Neural cell (in vitro differentiated cells): ENCODE data around the gene CACNA1C. TPM values are rescaled to one million over a fixed set of nuclear protein-coding genes. Genes with fewer than 3 reads are reported as not detected.

Source experiments
- H2AFZ ChIP-seq: fragments of 200-600, 300-800 bp; sonication (generic), shearing (Covaris generic); 2 replicates; pipeline ENCODE4 v1.6.0; 2014; ENCODE audit warnings: low read depth, mild to moderate bottlenecking, antibody characterized with exemption, low read length, moderate library complexity
- H3F3A ChIP-seq: fragments of 200-600 bp; shearing (Covaris generic); 2 replicates; pipeline ENCODE4 v1.6.1; 2016; ENCODE audit warnings: mild to moderate bottlenecking, moderate library complexity, mixed read lengths, antibody characterized with exemption, low read length; ENCODE audit not compliant: insufficient read depth, poor library complexity, severe bottlenecking
- H3K27ac ChIP-seq: fragments of 200-600, 300-800 bp; sonication (generic), shearing (Covaris generic); 2 replicates; pipeline ENCODE4 v1.5.1; 2014; ENCODE audit warnings: mild to moderate bottlenecking, low read length, moderate library complexity
- H3K27me3 ChIP-seq: fragments of 300-800, 200-600 bp; sonication (generic), shearing (Covaris generic); 2 replicates; pipeline ENCODE4 v1.6.0; 2014; ENCODE audit warnings: mild to moderate bottlenecking, low read depth, low read length, moderate library complexity; ENCODE audit not compliant: insufficient read depth
- H3K36me3 ChIP-seq: fragments of 300-800, 200-600 bp; sonication (generic), shearing (Covaris generic); 2 replicates; pipeline ENCODE4 v1.5.1; 2014; ENCODE audit warnings: mild to moderate bottlenecking, antibody characterized with exemption, low read length, moderate library complexity; ENCODE audit not compliant: insufficient read depth
- H3K4me2 ChIP-seq: fragments of 300-800, 200-600 bp; sonication (generic), shearing (Covaris generic); 2 replicates; pipeline ENCODE4 v1.6.0; 2014; ENCODE audit warnings: mild to moderate bottlenecking, low read length
- H3K4me3 ChIP-seq: fragments of 300-800, 200-600 bp; sonication (generic), shearing (Covaris generic); 2 replicates; pipeline ENCODE4 v1.5.1; 2014; ENCODE audit warnings: mild to moderate bottlenecking, low read length, moderate library complexity
- H3K79me2 ChIP-seq: fragments of 200-600 bp; shearing (Covaris generic); replicated peaks from 2 replicates; pipeline ENCODE4 v1.6.0; 2014; ENCODE audit warnings: mild to moderate bottlenecking, low read length, moderate library complexity; ENCODE audit not compliant: insufficient read depth
- H3K9ac ChIP-seq: fragments of 300-800, 200-600 bp; sonication (generic), shearing (Covaris generic); 2 replicates; pipeline ENCODE4 v1.6.1; 2016; ENCODE audit warnings: mild to moderate bottlenecking, low read length, mixed read lengths
- H3K9me2 ChIP-seq: fragments of 200-600 bp; shearing (Covaris generic); 2 replicates; pipeline ENCODE4 v1.6.1; 2016; ENCODE audit warnings: mild to moderate bottlenecking, low read length, mixed read lengths; ENCODE audit not compliant: insufficient read depth
- H3K9me3 ChIP-seq: fragments of 200-600, 300-800 bp; sonication (generic), shearing (Covaris generic); 2 replicates; pipeline ENCODE4 v1.6.1; 2016; ENCODE audit warnings: mild to moderate bottlenecking, mixed run types, low read length, moderate library complexity, mixed read lengths
- H4K20me1 ChIP-seq: fragments of 200-600 bp; shearing (Covaris generic); 2 replicates; pipeline ENCODE4 v1.6.1; 2016; ENCODE audit warnings: mild to moderate bottlenecking, mixed run types; ENCODE audit not compliant: insufficient read depth
- CTCF ChIP-seq: fragments of 450-650 bp; IDR thresholded peaks from 2 replicates; pipeline ENCODE4 v1.5.1; 2014; ENCODE audit warnings: antibody characterized with exemption, mild to moderate bottlenecking, moderate library complexity; ENCODE audit not compliant: poor library complexity, severe bottlenecking
- EP300 ChIP-seq: fragments of 450-650 bp; conservative IDR thresholded peaks from 2 replicates; pipeline ENCODE4 v1.6.1; 2014; ENCODE audit warnings: antibody characterized with exemption, mild to moderate bottlenecking, moderate library complexity; ENCODE audit not compliant: poor library complexity, severe bottlenecking
- EZH2 ChIP-seq: fragments of 200-600, 300-800 bp; shearing (Covaris generic), sonication (generic); IDR thresholded peaks from 2 replicates; pipeline ENCODE4 v1.6.1; 2014; ENCODE audit warnings: antibody characterized with exemption, low read length, borderline replicate concordance, mild to moderate bottlenecking; ENCODE audit not compliant: insufficient read depth, poor library complexity, severe bottlenecking
- MXI1 ChIP-seq: fragments of 450-650 bp; conservative IDR thresholded peaks from 2 replicates; pipeline ENCODE4 v1.6.1; 2014; ENCODE audit warnings: antibody characterized with exemption, mild to moderate bottlenecking; ENCODE audit not compliant: poor library complexity, severe bottlenecking
- POLR2AphosphoS5 ChIP-seq: IDR thresholded peaks from 2 replicates; pipeline ENCODE4 v1.6.1; 2012
- RAD21 ChIP-seq: fragments of 450-650 bp; conservative IDR thresholded peaks from 2 replicates; pipeline ENCODE4 v1.6.1; 2014; ENCODE audit warnings: antibody characterized with exemption, mild to moderate bottlenecking, moderate library complexity
- REST ChIP-seq: IDR thresholded peaks from 2 replicates; pipeline ENCODE4 v1.6.1; 2012; ENCODE audit warnings: borderline replicate concordance
- SMC3 ChIP-seq: fragments of 450-650 bp; conservative IDR thresholded peaks from 2 replicates; pipeline ENCODE4 v1.6.1; 2014; ENCODE audit warnings: antibody characterized with exemption, mild to moderate bottlenecking, moderate library complexity; ENCODE audit not compliant: poor library complexity
- TAF1 ChIP-seq: IDR thresholded peaks from 2 replicates; pipeline ENCODE4 v1.6.1; 2012; ENCODE audit warnings: low read depth
- polyA plus RNA-seq: library from polyadenylated mRNA; depleted of rRNA; stranded (reverse); fragments of >200 nt; gene quantifications from 2 replicates; pipeline ENCODE4 v1.2.3, GENCODE V29; 2014

Gene CACNA1C
- polyA plus RNA-seq, 1 donor from 2014 or later: 9.7 TPM

GRCh38 chr12:2463719-2464118, 410.9 kb downstream of the CACNA1C start:
- no peak overlapping the region for H3K4me3 ChIP-seq
- TF ChIP-seq EZH2 (no peak), MXI1 (no peak), POLR2AphosphoS5 (no peak), RAD21 (no peak), TAF1 (no peak), CTCF (no peak), SMC3 (no peak), EP300 (no peak), REST (no peak)
- H3K4me2 ChIP-seq: no peak overlapping the region
- H4K20me1 ChIP-seq: no peaks in the 10 kb centered on the region
- H2AFZ ChIP-seq: no peak overlapping the region
- no peaks in the 10 kb centered on the region for H3K36me3 ChIP-seq
- no peaks in the 10 kb centered on the region for H3F3A ChIP-seq
- no peaks in the 10 kb centered on the region for H3K9me2 ChIP-seq
- no peak overlapping the region for H3K9ac ChIP-seq
- H3K27ac ChIP-seq: no peak overlapping the region
- H3K79me2 ChIP-seq: no peaks in the 10 kb centered on the region
- no peaks in the 10 kb centered on the region for H3K9me3 ChIP-seq
- no peaks in the 10 kb centered on the region for H3K27me3 ChIP-seq

- Histone ChIP-seq H2AFZ (no peak overlapping the region), H3K9ac (no peak overlapping the region), H4K20me1 (no peaks in the 10 kb centered on the region), H3K4me3 (no peak overlapping the region), H3F3A (no peaks in the 10 kb centered on the region), H3K9me3 (no peaks in the 10 kb centered on the region), H3K27me3 (no peaks in the 10 kb centered on the region), H3K36me3 (no peaks in the 10 kb centered on the region), H3K4me2 (no peak overlapping the region), H3K9me2 (no peaks in the 10 kb centered on the region), H3K79me2 (no peaks in the 10 kb centered on the region), H3K27ac (no peak overlapping the region)
- TF ChIP-seq EZH2 (no peak), POLR2AphosphoS5 (no peak), MXI1 (no peak), RAD21 (no peak), SMC3 (no peak), EP300 (no peak), CTCF (no peak), REST (no peak), TAF1 (no peak)
Observed at GRCh38 chr12:2465681-2466080, 412.9 kb downstream of the CACNA1C start.
